Measurements from ENCODE around the gene CRKL.
"Not testable (repeated sequence)": the region's sequence is repeated elsewhere in the genome, so short reads cannot be mapped to it uniquely, and the experiment has no call there.

Gene CRKL

GRCh38 chr22:20967697-20968211 is 50.5 kb downstream of the CRKL start:
- Histone ChIP-seq H3K36me3 (ENCODE audit: control insufficient read depth, insufficient read depth, low read length) (no peaks in the 10 kb centered on the region), H3K4me1 (ENCODE audit: control insufficient read depth, insufficient read depth, low read length) (peaks cover 7% of the 10 kb centered on the region), H3K4me3 (ENCODE audit: low read depth, low read length) (no peak overlapping the region), H3K27me3 (ENCODE audit: control insufficient read depth, insufficient read depth, low read length) (peaks cover 86% of the 10 kb centered on the region), H3K9me3 (ENCODE audit: control insufficient read depth, insufficient read depth, low read length) (no peaks in the 10 kb centered on the region), H3K9ac (ENCODE audit: low read depth, low read length) (no peak overlapping the region)

- Histone ChIP-seq H3K4me3 (ENCODE audit: low read depth, low read length) (peak overlapping the region; percentile 18), H3K9ac (ENCODE audit: low read depth, low read length) (no peak overlapping the region), H3K4me1 (ENCODE audit: control insufficient read depth, insufficient read depth, low read length) (peaks cover 7% of the 10 kb centered on the region), H3K36me3 (ENCODE audit: control insufficient read depth, insufficient read depth, low read length) (no peaks in the 10 kb centered on the region), H3K9me3 (ENCODE audit: control insufficient read depth, insufficient read depth, low read length) (no peaks in the 10 kb centered on the region), H3K27me3 (ENCODE audit: control insufficient read depth, insufficient read depth, low read length) (peaks cover 83% of the 10 kb centered on the region)
Observed at GRCh38 chr22:20968281-20968977, 51.2 kb downstream of the CRKL start.

DNA sequence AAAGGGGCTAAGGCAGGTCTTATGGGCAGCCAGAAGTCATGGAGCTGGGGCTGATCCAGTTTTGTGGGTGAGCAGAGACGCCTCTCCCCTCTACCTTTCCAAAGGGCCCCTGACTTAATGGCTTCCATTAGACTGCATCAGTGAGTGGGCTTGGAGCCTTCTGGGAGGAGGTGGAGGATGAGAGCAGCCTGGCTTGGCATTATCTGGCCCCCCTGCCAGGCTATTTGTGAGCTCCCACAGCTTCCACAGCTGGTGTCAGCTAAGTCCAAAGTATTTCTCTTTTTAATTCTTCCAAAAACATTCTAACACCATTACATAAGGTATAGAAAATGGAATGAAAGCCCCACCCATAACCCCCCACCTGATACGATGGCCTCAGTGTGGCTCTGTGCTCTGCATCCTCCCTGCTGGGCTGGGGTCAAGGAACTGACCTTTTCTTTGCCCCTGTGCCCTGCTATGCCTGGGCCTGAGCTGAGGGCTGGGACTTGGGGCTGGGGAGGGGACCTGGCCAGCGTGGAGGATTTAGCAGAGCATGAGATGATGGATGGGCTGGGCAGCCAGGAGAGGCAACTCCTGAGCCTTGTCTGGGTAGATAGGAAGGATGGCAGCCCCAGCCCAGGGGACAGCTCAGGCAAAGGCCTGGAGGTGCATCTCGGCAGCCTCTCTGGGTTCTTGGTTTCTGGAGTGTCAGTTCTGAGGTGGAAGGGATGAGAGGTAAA is 53.9 kb downstream of the CRKL start:
- H3K4me1 ChIP-seq (ENCODE audit: control insufficient read depth, insufficient read depth, low read length): peaks cover 4% of the 10 kb centered on the region
- H3K9ac ChIP-seq (ENCODE audit: low read depth, low read length): no peak overlapping the region
- peaks cover 78% of the 10 kb centered on the region for H3K27me3 ChIP-seq (ENCODE audit: control insufficient read depth, insufficient read depth, low read length)
- H3K36me3 ChIP-seq (ENCODE audit: control insufficient read depth, insufficient read depth, low read length): no peaks in the 10 kb centered on the region
- H3K9me3 ChIP-seq (ENCODE audit: control insufficient read depth, insufficient read depth, low read length): no peaks in the 10 kb centered on the region
- H3K4me3 ChIP-seq (ENCODE audit: low read depth, low read length): no peak overlapping the region

DNA sequence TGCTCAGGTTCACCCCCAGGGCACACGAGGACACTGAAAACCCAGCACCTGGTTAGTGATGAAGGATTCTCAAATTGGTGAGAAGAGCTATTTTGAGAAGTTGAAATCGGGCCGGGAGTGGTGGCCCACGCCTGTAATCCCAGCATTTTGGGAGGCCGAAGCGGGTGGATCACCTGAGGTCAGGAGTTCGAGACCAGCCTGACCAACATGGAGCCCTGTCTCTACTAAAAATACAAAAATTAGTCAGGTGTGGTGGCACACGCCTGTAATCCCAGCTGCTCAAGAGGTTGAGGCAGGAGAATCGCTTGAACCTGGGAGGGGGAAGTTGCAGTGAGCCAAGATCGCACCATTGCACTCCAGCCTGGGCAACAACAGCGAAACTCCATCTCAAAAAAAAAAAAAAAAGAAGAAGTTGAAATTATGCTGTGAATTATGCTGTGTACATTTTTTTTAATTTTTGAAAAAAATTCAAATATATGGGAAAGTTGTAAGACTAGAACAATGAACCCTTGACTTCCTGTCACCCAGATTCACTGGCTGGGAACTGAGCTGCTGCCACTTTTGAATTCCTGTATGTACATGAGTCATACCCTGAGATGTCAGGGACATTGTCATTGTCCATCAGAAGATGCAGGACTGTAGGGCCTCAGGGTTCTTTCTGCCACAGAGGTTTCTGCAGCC is 54.9 kb downstream of the CRKL start:
- not testable (repeated sequence) for H3K4me3 ChIP-seq (ENCODE audit: low read depth, low read length); H3K36me3 ChIP-seq (ENCODE audit: control insufficient read depth, insufficient read depth, low read length); H3K4me1 ChIP-seq (ENCODE audit: control insufficient read depth, insufficient read depth, low read length); H3K9ac ChIP-seq (ENCODE audit: low read depth, low read length); H3K9me3 ChIP-seq (ENCODE audit: control insufficient read depth, insufficient read depth, low read length)
- H3K27me3 ChIP-seq (ENCODE audit: control insufficient read depth, insufficient read depth, low read length): peaks cover 75% of the 10 kb centered on the region

DNA sequence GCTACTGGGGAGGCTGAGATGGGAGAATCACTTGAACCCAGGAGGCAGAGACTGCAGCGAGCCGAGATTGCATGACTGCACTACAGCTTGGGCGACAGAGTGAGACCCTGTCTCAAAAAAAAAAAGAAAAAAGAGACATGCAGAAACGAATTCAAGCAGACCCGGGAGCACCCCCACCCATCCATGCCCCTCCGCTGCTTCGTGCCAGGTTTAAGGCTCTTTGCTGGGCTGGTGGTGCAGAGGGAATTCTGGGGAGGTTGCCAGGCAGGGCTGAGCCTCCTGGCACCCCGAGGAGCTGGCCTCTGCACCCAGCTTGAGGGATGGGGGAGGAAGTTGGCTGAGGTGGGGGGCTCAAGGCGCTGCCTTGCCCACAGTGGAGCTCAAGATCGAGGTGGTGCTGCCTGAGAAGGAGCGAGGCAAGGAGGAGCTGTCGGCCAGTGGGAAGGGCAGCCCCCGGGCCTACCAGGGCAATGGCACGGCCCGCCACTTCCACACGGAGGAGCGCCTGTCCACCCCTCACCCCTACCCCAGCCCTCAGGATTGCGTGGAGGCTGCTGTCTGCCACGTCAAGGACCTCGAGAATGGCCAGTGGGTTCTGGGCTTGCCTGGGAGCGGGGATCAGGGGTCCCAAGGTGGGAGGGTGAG is 55.8 kb downstream of the CRKL start:
- Histone ChIP-seq H3K9ac (ENCODE audit: low read depth, low read length) (no peak overlapping the region), H3K27me3 (ENCODE audit: control insufficient read depth, insufficient read depth, low read length) (peaks cover 77% of the 10 kb centered on the region), H3K9me3 (ENCODE audit: control insufficient read depth, insufficient read depth, low read length) (no peaks in the 10 kb centered on the region), H3K4me3 (ENCODE audit: low read depth, low read length) (no peak overlapping the region), H3K4me1 (ENCODE audit: control insufficient read depth, insufficient read depth, low read length) (peaks cover 4% of the 10 kb centered on the region), H3K36me3 (ENCODE audit: control insufficient read depth, insufficient read depth, low read length) (no peaks in the 10 kb centered on the region)

- no peak overlapping the region for H3K4me3 ChIP-seq (ENCODE audit: low read depth, low read length)
- H3K27me3 ChIP-seq (ENCODE audit: control insufficient read depth, insufficient read depth, low read length): peaks cover 76% of the 10 kb centered on the region
- H3K4me1 ChIP-seq (ENCODE audit: control insufficient read depth, insufficient read depth, low read length): no peaks in the 10 kb centered on the region
- no peaks in the 10 kb centered on the region for H3K36me3 ChIP-seq (ENCODE audit: control insufficient read depth, insufficient read depth, low read length)
- H3K9me3 ChIP-seq (ENCODE audit: control insufficient read depth, insufficient read depth, low read length): no peaks in the 10 kb centered on the region
- no peak overlapping the region for H3K9ac ChIP-seq (ENCODE audit: low read depth, low read length)
Observed at GRCh38 chr22:20973634-20974286, 56.6 kb downstream of the CRKL start.

DNA sequence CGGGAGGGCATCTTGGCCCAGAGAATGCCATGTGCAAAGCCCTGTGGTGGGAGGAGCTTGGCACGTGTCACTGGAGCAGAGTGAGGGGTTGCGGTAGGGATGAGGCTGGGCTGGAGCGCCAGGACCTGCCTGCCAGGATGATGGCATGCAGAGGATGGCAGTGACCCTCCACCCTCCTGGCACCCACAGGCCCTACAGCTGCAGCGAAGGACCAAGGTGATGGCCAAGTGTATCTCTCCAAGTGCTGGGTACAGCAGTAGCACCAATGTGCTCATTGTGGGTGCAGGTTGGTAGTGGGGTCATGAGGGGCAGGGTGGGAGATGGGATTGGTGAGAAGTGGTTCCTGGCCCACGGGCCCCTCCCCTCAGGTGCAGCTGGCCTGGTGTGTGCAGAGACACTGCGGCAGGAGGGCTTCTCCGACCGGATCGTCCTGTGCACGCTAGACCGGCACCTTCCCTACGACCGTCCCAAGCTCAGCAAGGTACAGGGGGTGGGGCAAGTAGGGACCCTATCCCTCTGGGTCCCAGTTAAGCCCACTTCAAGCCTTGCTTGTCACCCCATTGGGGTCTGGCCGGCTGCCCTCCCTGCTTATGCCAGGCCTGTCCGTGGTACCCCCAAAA is 57.2 kb downstream of the CRKL start:
- Histone ChIP-seq H3K4me3 (ENCODE audit: low read depth, low read length) (no peak overlapping the region), H3K36me3 (ENCODE audit: control insufficient read depth, insufficient read depth, low read length) (no peaks in the 10 kb centered on the region), H3K4me1 (ENCODE audit: control insufficient read depth, insufficient read depth, low read length) (peaks cover 2% of the 10 kb centered on the region), H3K27me3 (ENCODE audit: control insufficient read depth, insufficient read depth, low read length) (peaks cover 72% of the 10 kb centered on the region), H3K9me3 (ENCODE audit: control insufficient read depth, insufficient read depth, low read length) (no peaks in the 10 kb centered on the region), H3K9ac (ENCODE audit: low read depth, low read length) (no peak overlapping the region)

- Histone ChIP-seq H3K4me1 (ENCODE audit: control insufficient read depth, insufficient read depth, low read length) (peaks cover 9% of the 10 kb centered on the region), H3K4me3 (ENCODE audit: low read depth, low read length) (no peak overlapping the region), H3K36me3 (ENCODE audit: control insufficient read depth, insufficient read depth, low read length) (no peaks in the 10 kb centered on the region), H3K9ac (ENCODE audit: low read depth, low read length) (no peak overlapping the region), H3K9me3 (ENCODE audit: control insufficient read depth, insufficient read depth, low read length) (no peaks in the 10 kb centered on the region), H3K27me3 (ENCODE audit: control insufficient read depth, insufficient read depth, low read length) (peaks cover 71% of the 10 kb centered on the region)
Observed at GRCh38 chr22:20975541-20976290, 58.5 kb downstream of the CRKL start.

DNA sequence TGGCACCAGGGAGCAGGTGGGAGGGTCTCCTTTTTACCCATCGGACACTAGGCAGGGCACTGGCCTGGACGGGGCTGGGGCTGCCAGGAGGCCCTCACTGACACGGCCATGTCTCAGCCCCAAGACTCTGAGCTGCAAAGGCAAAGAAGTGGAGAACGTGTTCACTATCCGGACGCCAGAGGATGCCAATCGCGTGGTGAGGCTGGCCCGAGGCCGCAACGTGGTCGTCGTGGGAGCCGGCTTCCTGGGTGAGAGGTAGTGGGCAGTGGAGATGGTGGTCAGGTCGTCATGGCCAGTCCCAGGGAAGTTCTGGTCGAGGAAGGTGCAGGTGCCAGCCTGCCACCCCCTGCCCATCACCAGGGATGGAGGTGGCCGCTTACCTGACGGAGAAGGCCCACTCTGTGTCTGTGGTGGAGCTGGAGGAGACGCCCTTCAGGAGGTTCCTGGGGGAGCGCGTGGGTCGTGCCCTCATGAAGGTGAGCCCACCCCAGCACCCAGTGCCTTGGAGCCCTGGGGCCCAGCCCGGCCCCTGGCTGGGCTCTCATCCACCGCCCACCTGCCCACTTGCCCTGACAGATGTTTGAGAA is 59.2 kb downstream of the CRKL start:
- Histone ChIP-seq H3K27me3 (ENCODE audit: control insufficient read depth, insufficient read depth, low read length) (peaks cover 69% of the 10 kb centered on the region), H3K4me1 (ENCODE audit: control insufficient read depth, insufficient read depth, low read length) (peaks cover 11% of the 10 kb centered on the region), H3K9me3 (ENCODE audit: control insufficient read depth, insufficient read depth, low read length) (no peaks in the 10 kb centered on the region), H3K4me3 (ENCODE audit: low read depth, low read length) (no peak overlapping the region), H3K9ac (ENCODE audit: low read depth, low read length) (no peak overlapping the region), H3K36me3 (ENCODE audit: control insufficient read depth, insufficient read depth, low read length) (no peaks in the 10 kb centered on the region)

- H3K4me3 ChIP-seq (ENCODE audit: low read depth, low read length): no peak overlapping the region
- H3K4me1 ChIP-seq (ENCODE audit: control insufficient read depth, insufficient read depth, low read length): peaks cover 13% of the 10 kb centered on the region
- no peaks in the 10 kb centered on the region for H3K9me3 ChIP-seq (ENCODE audit: control insufficient read depth, insufficient read depth, low read length)
- peaks cover 67% of the 10 kb centered on the region for H3K27me3 ChIP-seq (ENCODE audit: control insufficient read depth, insufficient read depth, low read length)
- no peaks in the 10 kb centered on the region for H3K36me3 ChIP-seq (ENCODE audit: control insufficient read depth, insufficient read depth, low read length)
- no peak overlapping the region for H3K9ac ChIP-seq (ENCODE audit: low read depth, low read length)
Observed at GRCh38 chr22:20977019-20977418, 59.8 kb downstream of the CRKL start.

All from iPS-15b (cell line).